Kidney tubule cell (primary cell): Measurements from ENCODE around the gene ATG16L1.

ENCODE experiments used
- DNase-seq: peaks from one replicate; pipeline ENCODE4 v3.0.0-alpha.2; 2018; ENCODE audit warnings: low spot score

Gene ATG16L1

DNA sequence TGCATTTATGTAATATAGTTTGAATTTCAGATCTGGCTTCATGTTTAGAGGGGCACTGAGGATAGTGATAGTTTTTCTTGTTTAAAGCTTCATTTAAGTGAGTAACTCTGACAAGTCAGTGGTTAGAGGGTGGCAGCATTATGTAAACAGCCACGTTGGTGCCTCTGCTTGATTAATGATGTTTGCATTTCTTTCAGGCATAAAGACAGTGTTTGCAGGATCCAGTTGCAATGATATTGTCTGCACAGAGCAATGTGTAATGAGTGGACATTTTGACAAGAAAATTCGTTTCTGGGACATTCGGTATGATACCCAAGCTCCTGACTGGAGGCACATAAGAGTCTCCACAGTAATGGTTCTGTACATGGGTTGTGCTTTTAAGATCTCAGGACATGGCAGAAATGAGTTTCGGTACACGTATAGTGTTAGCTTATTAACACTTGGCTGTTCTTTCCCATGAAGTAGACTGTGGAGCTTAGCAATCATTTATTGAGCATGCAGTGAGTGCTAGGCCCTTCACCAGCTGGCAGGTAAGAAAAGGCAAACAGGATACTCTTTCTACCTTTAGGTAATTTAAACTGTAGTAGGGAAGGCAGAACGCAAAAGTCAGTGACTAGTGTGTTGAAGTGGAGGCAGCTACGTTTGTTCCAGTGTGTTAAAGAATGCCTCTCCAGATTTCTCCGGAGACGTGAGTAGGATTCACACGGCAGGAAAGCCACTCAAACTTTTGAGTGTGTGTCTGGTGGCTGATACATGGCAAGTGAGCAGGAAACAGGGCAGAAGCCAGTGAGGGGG, 38.8 kb downstream of the ATG16L1 start:
- DNase-seq: no peak

DNA sequence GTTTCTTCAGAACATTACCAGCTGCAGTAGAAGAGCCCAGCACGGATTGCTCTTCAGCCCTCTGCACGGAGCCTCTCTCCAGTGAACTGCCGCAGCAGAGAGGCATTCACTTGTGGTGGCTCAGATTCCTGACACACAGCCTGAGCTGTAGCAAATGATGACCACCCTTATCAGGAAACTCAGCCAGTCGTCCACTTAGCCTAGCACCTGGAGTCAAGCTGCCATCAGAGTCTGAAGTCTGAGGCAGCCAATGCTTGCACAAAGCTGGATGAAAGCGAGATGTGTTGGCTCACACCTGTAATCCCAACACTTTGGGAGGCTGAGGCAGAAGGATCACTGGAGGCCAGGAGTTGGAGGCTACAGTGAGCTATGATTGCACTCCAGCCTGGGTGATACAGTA, 44.4 kb downstream of the ATG16L1 start:
- DNase-seq: no peak

DNA sequence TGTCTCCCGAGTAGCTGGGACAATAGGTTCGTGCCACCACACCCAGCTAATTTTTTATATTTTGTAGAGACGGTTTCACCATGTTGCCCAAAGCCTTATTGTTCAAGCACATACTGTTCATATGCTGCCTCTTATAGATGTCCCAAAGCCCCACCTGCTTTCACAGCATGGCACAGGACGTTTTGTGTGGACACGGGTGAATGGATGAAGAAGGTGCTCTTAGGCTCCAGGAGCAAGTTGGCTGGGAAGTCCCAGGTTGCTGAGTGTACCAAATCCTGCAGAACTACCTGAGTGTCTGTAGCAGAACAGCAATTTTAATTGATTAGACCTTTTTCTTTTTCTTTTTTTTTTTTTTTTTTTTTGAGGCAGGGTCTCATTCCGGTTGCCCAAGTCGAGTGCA, 45.6 kb downstream of the ATG16L1 start:
- DNase-seq: no peak

DNA sequence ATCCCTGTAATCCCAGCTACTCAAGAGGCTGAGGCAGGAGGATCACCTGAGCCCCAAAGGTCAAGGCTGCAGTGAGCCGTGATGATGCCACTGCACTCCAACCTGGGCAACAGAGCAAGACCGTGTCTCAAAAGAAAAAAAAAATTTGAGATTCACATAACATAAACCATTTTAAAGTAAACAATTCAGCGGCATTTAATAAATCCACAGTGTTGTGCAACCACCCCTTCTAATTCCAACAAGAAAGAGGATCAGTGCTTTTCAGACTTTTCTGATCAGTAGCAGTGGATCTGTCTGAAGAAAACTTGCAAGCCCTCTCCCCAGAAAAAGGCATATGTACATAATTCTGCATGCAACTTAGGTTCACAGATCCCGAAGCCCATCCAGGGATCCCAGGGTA, 48.9 kb downstream of the ATG16L1 start:
- no peak for DNase-seq

DNA sequence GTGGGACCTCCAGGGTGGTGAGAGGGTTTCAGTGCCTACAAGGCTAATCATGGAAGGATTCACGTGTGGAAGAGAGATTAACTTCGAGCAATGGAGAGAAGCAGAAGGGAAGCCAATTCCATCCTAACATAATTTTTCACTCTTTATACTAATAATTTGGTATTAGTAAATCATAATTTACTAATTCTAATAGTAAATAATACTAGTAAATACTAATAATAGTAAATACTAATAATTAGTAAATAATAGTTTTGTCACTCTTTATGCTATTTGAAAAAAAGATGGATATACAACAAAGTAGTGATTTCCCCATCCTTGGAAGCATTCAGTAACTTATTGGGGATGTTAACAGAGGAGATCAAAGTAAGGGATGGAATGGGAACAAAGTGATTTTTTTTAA, 49.8 kb downstream of the ATG16L1 start:
- DNase-seq: no peak

DNA sequence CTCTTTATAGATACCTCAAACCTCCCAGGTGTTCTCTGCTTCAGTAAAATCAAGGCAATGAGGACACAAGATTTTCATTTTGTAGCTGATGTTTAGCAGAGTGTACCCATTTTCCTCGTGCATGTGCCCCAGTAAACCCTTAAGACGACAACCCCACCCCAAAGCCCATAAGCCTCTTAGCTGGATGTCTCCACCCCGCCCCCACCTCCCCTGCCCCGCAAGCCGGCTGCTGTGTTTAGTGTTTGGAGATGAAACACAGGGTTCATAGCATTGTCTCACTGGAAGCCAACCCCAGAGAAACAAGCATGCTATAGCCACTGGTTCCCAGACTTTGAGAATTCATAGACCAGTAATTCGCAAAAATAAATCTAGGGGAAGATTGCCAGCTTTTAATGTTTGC, 50.3 kb downstream of the ATG16L1 start:
- DNase-seq: no peak

DNA sequence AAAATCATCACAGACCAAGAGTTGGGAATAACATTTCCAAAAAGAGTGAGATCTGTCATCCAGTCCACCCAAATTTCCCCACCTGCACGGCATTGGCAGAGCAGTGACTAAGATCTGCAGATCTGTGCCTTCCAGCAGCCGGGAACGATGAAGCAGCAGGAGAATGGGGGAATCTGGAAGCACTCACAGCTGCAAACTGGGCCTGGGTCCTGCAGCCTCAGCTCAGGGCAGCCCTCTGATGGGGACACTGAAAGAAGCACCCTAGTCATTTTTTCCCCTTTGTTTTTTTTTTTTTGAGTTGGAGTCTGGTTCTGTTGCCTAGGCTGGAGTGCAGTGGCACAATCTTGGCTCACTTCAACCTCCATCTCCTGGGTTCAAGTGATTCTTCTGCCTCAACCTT, 51.8 kb downstream of the ATG16L1 start:
- DNase-seq: no peak

DNA sequence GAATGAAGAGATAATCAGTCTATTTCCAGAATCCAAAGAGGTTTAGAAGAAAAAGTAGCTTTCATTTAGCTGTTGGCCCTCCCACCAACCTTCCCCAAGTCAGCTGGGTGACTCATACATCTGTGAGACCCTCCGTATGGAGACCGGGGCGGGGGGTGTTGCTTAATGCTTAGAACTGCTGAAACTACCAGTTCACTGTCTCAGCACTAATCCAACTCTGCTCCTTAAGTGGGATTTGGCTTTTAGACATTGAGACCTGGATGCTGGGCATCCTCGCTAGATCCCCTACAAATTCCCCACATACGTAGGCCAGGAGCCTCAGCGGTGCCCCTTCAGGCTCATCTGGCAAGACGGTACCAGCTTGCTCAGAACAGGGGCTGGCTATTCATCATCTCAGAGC, 56.1 kb downstream of the ATG16L1 start, which contains the start of gene SAG:
Gene SAG, plus strand, starts transcription at position 252 of the 400 bp plus-strand sequence. CDS start 1,374 bp downstream, outside the sequence.
- DNase-seq: no peak

DNA sequence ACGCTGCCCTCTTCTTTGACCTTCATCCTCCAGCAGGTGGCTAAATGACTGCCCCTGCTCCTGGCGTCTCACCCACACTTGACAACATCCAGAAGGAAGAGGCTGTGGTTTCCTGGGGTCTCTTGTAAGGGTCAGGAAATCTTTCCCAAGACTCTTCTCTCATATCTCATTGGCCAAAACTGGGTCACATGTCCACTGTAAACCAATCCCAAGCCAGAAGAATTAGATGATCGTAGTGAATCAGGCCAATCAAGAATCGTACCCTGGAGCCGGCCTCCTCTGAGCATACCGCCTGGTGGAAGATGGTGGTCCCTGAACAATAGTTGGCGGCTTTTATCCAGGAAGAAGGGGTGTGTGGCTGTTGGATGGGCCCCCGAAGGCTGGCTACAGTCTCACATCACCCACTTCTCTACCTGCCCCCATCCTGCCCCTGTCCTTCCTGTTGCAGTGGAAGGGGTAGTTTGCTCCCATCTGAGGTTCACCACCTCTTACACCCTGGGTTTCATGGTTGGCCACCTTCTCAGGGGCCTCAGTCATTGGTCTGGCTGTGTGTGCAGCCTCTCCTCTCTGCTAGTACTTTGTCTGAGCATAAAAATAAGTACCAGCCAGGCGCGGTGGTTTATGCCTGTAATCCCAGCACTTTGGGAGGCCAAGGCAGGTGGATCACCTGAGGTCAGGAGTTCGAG, 59.9 kb downstream of the ATG16L1 start:
- DNase-seq: no peak

DNA sequence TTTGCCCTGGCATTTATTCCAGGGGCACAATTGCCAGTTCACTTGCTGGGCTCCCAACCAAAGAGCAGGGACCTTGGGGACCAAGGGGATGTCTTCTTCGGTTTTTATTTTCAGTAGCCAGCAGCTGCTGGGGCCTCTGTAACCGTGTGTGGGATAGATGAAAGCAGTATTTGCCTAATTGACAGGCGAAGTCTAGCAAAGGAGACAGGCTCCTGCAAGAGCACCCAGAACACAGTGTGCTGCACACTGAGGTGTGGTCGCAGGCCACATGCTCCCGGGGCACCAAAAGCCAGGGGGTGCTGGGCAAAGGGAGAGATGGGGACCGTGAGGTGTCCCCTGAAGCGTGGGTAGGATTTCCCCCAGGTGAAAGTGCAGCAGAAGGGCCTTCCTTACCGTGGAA, 61.4 kb downstream of the ATG16L1 start:
- no peak for DNase-seq

DNA sequence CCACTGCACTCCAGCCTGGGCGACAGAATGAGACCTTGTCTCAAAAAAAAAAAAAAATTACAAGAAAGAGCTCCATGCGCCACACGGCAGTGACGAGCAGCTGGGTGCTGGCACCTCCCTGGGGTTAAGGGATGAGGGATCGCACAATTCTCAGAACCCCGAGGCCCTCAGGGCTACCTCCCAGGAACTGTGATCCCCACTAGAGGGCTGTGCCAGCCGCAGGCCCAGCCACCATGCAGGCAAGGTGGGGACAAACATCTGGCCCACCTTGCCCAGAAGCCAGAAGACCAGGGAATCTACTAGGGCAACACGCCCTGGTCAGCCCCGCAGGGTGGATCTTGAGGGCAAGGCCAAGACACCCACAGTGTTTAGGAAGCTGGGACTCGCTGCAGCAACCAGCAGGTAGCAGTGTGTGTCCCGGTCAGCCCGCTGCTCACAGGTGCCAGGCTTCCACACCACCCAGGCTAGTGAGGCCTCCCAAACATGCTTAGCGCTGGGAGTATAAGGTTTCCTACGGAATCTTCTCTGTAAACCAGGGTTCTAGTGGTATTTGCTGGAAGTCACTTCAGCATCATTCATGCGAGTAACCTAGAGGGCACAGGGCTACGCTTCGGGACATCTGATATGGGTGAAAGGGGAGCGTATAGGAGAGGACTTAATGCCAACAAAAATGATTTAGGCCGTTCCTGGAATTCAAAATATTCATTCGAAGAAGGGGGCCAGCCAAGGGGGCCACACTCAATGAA, 62.9 kb downstream of the ATG16L1 start:
- no peak for DNase-seq

DNA sequence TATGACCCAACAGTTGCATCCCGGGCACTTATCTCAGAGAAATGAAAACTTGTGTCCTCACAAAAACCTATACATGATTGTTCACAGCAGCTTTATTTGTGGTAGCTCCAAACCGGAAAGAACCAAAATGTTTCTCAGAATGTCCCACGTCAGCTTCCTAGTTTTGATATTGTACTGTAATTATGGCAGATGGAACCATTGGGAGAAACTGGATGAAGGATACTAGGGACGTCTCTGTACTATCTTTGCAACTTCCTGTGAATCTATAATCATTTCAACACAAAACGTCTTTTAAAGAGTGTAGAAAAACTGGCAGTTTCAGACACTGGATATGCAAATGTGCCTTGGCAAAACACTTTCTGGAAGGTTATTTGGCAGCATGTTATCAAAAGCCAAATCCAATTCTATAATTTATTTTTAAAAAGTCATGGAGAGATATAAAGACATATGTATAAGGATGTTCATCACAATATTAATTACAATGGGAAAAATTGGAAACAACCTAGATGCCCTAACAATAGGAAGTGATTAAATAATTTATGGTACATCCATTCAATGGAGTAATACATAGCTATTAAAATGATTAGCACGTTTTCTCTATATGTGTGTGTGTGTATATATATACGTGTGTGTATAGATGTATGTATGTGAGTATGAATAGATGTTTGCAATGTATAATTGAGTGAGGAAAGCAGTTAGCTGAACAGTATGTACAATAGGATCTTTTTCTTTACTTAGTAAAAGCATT, 65.9 kb downstream of the ATG16L1 start:
- no peak for DNase-seq

DNA sequence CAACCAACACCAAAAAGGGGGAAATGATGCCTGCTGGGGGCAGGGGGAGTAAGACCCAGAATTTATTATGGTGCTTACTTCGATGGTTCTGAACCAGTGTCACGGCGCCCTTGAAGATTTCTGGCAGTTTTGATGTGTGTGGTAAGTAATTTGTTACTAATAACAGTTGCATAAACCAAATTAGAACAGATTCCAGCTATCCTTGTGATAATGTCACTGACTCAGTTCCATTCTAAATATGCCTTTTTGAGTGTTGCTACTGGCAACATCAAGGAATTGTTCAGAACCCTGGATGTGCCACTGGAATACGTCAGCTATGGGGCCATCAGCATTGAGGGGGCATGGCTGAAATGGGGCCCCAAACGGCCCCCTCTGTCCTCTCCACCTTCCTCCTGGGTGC, 67.8 kb downstream of the ATG16L1 start:
- DNase-seq: no peak

DNA sequence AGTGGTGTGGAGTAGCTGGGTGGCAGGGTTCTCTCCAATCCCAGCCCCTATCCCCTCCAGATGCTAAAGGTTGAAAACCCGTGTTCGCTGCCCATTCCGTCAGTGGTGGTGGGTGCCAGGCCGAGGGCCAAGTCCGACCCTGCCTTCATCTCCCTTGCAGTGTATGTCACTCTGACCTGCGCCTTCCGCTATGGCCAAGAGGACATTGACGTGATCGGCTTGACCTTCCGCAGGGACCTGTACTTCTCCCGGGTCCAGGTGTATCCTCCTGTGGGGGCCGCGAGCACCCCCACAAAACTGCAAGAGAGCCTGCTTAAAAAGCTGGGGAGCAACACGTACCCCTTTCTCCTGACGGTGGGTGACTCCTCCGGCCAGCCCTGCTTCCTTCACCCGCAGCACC, 69.0 kb downstream of the ATG16L1 start:
- no peak for DNase-seq

DNA sequence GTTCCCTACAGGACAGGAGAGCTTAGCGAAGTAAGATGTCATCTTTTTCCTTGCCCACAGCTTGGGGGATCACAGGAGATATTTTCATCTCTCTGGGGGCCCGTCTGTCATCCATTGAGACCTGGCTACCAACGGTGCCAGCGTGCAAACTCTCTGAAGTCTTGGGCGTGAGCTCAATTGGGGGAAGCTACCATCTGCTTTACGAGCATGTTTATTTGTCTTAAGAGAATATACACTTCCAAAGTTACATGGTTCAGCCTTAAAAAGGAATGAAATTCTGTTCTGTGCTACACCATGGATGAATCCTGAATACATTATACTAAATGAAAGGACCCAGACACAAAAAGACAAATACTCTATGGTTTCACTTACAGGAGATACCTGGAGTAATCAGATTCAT, 69.7 kb downstream of the ATG16L1 start:
- DNase-seq: no peak

DNA sequence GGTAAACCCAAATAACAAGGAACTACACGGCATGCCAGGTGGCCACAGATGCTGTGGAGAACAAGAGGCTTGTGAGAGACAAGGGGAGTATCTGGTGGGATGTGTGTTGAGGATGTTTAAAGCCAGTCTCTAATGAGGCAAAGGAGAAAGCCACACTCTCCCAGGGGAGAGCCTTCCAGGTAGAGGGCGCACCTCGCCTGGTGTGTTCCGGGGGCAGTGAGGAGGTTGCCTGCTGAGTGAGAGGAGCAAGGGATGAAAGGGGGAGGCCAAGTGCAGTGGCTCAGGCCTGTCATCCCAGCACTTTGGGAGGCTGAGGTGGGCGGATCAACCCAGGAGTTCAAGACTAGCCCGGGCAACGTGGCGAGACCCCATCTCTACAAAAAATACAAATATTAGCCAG, 72.4 kb downstream of the ATG16L1 start:
- no peak for DNase-seq

DNA sequence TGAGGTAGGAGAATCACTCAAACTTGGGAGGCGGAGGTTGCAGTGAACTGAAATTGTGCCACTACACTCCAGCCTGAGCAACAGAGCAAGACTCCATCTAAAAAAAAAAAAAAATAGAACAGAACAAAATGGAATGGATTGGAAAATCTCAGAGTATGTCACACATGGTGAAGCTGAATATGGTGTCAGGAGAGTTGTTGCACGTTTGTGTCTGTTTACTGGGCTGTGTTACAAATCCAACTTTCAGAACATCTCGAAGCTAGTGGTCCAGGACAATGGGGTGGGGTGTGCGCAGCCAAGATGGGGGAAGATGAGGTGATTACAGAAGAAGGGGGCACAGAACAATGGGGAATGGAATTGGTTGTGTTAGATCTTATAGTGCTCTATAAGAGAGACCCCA, 73.8 kb downstream of the ATG16L1 start:
- no peak for DNase-seq

DNA sequence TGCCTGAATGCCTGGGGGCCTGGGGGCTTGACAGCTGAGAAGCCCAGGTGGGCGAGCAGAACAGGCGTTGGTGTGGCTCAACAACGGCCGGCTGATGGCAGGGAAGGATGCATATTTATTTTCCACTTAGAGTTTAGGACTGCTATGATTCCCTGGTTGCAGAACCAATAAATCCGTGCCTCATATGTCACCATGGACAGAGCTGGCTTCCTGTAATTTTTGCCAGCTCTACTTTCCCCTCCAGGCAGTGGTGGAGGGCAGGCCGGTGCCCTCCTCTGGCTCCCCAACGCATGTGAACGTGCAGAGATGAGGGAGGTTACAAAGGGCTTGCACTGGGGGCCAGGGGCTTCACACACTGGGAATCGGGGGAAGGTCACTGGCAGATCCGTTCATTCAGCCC, 74.3 kb downstream of the ATG16L1 start:
- no peak for DNase-seq

DNA sequence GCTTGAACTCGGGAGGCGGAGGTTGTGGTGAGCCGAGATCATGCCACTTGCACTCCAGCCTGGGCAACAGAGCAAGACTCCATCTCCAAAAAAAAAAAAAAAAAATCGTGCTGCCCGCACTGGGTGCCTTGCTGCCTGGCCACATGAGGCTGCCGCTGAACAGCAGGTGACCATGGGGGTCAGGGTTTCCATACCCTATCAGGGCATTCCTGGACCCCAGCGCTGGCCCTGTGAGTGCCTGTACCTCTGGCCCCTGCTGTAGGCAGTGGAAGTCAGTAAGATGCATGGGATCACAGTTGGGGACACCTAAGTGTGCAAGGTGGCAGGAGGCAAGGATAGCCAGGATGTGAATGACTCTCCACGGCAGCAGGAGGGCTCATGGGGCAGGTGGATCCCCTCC, 75.0 kb downstream of the ATG16L1 start:
- no peak for DNase-seq

DNA sequence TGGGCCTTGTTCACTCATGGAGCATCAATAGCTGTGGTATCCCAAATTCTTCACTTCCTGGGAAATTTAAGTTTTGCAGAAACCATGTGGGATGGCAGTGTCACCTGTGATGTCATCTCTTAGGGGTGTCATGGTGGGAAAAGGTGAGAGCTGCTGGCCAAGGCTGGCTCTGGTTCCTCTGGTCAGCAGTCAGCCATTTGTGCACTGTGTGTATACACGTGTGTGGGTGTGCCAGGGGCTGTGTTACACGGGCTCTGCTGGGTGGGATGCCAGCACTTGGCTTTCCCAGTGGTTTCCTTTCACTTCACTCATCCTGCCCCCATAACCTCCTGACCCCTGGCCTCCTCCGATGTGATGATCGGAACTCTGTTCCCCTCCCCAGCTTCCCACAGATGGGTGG, 77.4 kb downstream of the ATG16L1 start:
- DNase-seq: no peak

DNA sequence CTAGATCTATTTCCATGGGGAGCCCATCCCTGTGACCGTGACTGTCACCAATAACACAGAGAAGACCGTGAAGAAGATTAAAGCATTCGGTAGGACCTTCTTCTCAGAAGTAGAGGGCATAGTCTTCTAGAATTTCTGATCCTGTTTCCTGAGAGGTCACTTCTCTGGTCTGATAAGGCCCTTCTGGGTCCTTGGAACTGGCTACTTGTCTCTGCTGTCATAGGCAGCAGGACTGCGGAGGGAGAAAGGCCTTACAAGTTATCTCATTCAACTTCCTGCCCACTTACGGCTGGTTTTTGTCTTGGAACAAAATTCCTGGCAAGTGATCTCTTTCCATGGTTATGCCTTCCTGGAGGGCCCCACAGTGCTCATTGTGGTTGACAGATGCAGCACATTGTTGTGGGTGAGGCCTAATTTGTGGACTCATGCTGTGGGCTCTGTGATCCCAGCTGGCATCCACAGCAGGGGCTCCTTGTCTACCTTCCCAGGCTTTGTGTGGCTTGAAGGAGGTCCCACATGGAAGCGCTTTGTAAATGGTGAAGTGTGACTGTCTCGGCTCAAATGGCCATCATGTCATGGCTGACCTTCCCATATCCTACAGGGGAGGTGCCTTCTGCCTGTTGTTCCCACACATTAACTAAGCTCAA, 78.1 kb downstream of the ATG16L1 start:
- no peak for DNase-seq

DNA sequence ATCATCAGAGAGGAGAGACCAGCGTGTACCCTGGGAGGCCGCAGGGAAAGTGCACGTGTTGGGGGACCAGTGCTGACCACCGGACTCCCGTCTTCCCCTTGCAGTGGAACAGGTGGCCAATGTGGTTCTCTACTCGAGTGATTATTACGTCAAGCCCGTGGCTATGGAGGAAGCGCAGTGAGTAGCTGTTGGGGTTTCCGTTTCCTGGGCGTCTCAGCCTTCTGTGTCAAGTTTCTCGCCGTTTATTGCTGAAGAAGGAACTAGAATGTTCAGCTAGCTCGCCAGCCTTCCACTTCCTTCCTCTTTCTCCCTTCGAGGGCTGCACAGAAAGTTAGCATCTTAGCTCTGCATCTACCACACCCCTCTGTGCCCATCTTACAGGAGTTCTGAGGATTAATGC, 80.1 kb downstream of the ATG16L1 start:
- DNase-seq: no peak
